K562 (cell line): Measurements from ENCODE around the gene MARK4. TPM values are rescaled to one million over a fixed set of nuclear protein-coding genes. Genes with fewer than 3 reads are reported as not detected.

Experiments
- ESRRA ChIP-seq: fragments of 450-650 bp; IDR thresholded peaks from 2 replicates; pipeline ENCODE4 v1.6.1; 2014; ENCODE audit warnings: low read depth, mild to moderate bottlenecking, moderate library complexity, borderline replicate concordance
- FOXK1 ChIP-seq: sonication (generic); formaldehyde crosslinking; IDR thresholded peaks from 2 replicates; pipeline ENCODE4 v1.8.0; 2022; ENCODE audit warnings: missing genetic modification reagents, mild to moderate bottlenecking, borderline replicate concordance
- IRF9 ChIP-seq: fragments of 450-650 bp; IDR thresholded peaks from 2 replicates; pipeline ENCODE4 v1.6.1; 2016; ENCODE audit warnings: missing biosample characterization, missing genetic modification characterization
- MXI1 ChIP-seq: IDR thresholded peaks from 2 replicates; pipeline ENCODE4 v1.6.1; 2011; ENCODE audit warnings: low read depth, mild to moderate bottlenecking, improper control_type of control experiment, low read length
- MYNN ChIP-seq, 2 experiments: sonication (generic); formaldehyde crosslinking in 1 of 2; IDR thresholded peaks; 2 replicates each; pipeline versions ENCODE4 v1.5.0 to v1.6.1; 2016 to 2020; ENCODE audit warnings: antibody characterized with exemption in 1 of 2, missing genetic modification reagents in 1 of 2
- TBP ChIP-seq: optimal IDR thresholded peaks from 2 replicates; pipeline ENCODE3; 2011; ENCODE audit warnings: low read depth, low read length, improper control_type of control experiment
- ZBTB33 ChIP-seq: sonication (generic); formaldehyde crosslinking; IDR thresholded peaks from 2 replicates; pipeline ENCODE4 v1.8.1; 2023; ENCODE audit warnings: mild to moderate bottlenecking, missing genetic modification reagents
- ZBTB49 ChIP-seq: sonication (generic); formaldehyde crosslinking; IDR thresholded peaks from 2 replicates; pipeline ENCODE4 v1.8.0; 2022; ENCODE audit warnings: missing genetic modification reagents, mild to moderate bottlenecking, borderline replicate concordance
- polyA plus RNA-seq, 8 experiments: library from polyadenylated mRNA; depleted of rRNA in 4 of 8; stranded (reverse) in 5 of 8; unstranded in 3 of 8; fragments of >200 nt; fragmentation: Nextera tagmentation in 2 of 8; fragmentation: Illumina TruSeq in 1 of 8; extraction: Ambion mirVana in 2 of 8; extraction: Trizol in 1 of 8; gene quantifications; 2 replicates each; pipeline versions ENCODE4 v1.2.1 to v1.2.3, GENCODE V29; 2011 to 2014; ENCODE audit warnings: inconsistent platforms in 1 of 8, missing spikeins in 1 of 8
- total RNA-seq, 7 experiments: library from RNA; depleted of rRNA in 6 of 7; stranded (reverse); fragments of >200 nt in 6 of 7; fragmentation: Illumina TruSeq in 2 of 7; extraction: Trizol in 2 of 7; gene quantifications; 2 replicates each; pipeline versions ENCODE4 v1.2.1 to v1.2.3, GENCODE V29; 2011 to 2021; ENCODE audit warnings: low replicate concordance in 1 of 7

MARK4 gene
- total and polyA plus RNA-seq, 9 of the 15 experiments (the other 6 are each of a cell fraction or from before 2014, with no cell fraction given), result 0.52 to 29.4 (median 8.6) TPM

- peak; percentile 90 for TF ChIP-seq ZBTB33 (CRISPR knock-in tag)
- TF ChIP-seq MXI1, result no peak
- no peak for TF ChIP-seq ZBTB49 (CRISPR knock-in tag)
- TF ChIP-seq TBP, result no peak
- TF ChIP-seq ESRRA, result peak; percentile 44; the same call in 1 of the 2 replicates
- no peak for TF ChIP-seq IRF9 (tag)
- TF ChIP-seq MYNN (IDR thresholded peaks at IDR 0.05), result no peak
- TF ChIP-seq MYNN (CRISPR knock-in tag; IDR thresholded peaks at IDR 0.05), result no peak
- no peak for TF ChIP-seq FOXK1 (CRISPR knock-in tag)
- TF ChIP-seq, all 486 proteins: peak for 2
Observed at GRCh38 chr19:45322311-45322710, 71.2 kb downstream of the MARK4 start (continued).
